GM12875 (cell line): Measurements from ENCODE around the gene ELL.

ENCODE experiments used
- H3K4me3 ChIP-seq: one replicate; pipeline ENCODE4 v1.5.1; 2011; ENCODE audit warnings: low read depth, low read length, control low read depth
- TF ChIP-seq, protein P1 (sequence below): IDR thresholded peaks from 2 replicates; pipeline ENCODE4 v1.5.1; 2011; ENCODE audit warnings: low read depth, mild to moderate bottlenecking, control low read depth, inconsistent platforms, low read length, moderate library complexity, borderline replicate concordance; ENCODE audit not compliant: insufficient read depth

Gene ELL

GRCh38 chr19:18423258-18424020, 98.4 kb downstream of the ELL start:
- H3K4me3 ChIP-seq = peak overlapping the region; percentile 10
- TF ChIP-seq, protein P1, sequence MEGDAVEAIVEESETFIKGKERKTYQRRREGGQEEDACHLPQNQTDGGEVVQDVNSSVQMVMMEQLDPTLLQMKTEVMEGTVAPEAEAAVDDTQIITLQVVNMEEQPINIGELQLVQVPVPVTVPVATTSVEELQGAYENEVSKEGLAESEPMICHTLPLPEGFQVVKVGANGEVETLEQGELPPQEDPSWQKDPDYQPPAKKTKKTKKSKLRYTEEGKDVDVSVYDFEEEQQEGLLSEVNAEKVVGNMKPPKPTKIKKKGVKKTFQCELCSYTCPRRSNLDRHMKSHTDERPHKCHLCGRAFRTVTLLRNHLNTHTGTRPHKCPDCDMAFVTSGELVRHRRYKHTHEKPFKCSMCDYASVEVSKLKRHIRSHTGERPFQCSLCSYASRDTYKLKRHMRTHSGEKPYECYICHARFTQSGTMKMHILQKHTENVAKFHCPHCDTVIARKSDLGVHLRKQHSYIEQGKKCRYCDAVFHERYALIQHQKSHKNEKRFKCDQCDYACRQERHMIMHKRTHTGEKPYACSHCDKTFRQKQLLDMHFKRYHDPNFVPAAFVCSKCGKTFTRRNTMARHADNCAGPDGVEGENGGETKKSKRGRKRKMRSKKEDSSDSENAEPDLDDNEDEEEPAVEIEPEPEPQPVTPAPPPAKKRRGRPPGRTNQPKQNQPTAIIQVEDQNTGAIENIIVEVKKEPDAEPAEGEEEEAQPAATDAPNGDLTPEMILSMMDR = no peak

GRCh38 chr19:18422530-18423191, 99.2 kb downstream of the ELL start:
- peak overlapping the region; percentile 31 for H3K4me3 ChIP-seq
- TF ChIP-seq, protein P1 = no peak

- TF ChIP-seq, protein P1 = no peak
- peak overlapping the region; percentile 14 for H3K4me3 ChIP-seq
Measured at GRCh38 chr19:18421371-18421959, 100.4 kb downstream of the ELL start.

GRCh38 chr19:18420930-18421329, 100.9 kb downstream of the ELL start:
- peak overlapping the region; percentile 14 for H3K4me3 ChIP-seq
- TF ChIP-seq, protein P1 = no peak

- TF ChIP-seq, protein P1 = no peak
- peak overlapping the region; percentile 80 for H3K4me3 ChIP-seq
Measured at GRCh38 chr19:18419699-18420460, 102.0 kb downstream of the ELL start.

GRCh38 chr19:18419195-18419698, 102.6 kb downstream of the ELL start, which contains the start of gene SSBP4:
Gene SSBP4 (plus strand): TSS chr19:18419398. CDS start chr19:18419649, 251 bp downstream.
- peak within 1 kb of the TSS; percentile 80 for H3K4me3 ChIP-seq
- TF ChIP-seq, protein P1 = peak; percentile 36; the same call in 1 of the 2 replicates
